IPS-NIHi11 (cell line): ENCODE data around the gene GALK1.

Experiments
- DNase-seq: peaks from one replicate; pipeline ENCODE4 v3.0.0; 2012; ENCODE audit warnings: mixed read lengths, low spot score

Gene GALK1

GRCh38 chr17:75749545-75750389 lies 15.2 kb downstream of the GALK1 start:
- peak; percentile 85 for DNase-seq

- no peak for DNase-seq
Measured at GRCh38 chr17:75748706-75749105, 16.3 kb downstream of the GALK1 start.

- DNase-seq = no peak
Measured at GRCh38 chr17:75743625-75744206, 21.3 kb downstream of the GALK1 start.

GRCh38 chr17:75742337-75742736 lies 22.7 kb downstream of the GALK1 start:
- DNase-seq = no peak

GRCh38 chr17:75740631-75741077 lies 24.3 kb downstream of the GALK1 start:
- no peak for DNase-seq

GRCh38 chr17:75740215-75740614 lies 24.8 kb downstream of the GALK1 start:
- DNase-seq = no peak

GRCh38 chr17:75739801-75740200 lies 25.2 kb downstream of the GALK1 start:
- no peak for DNase-seq

GRCh38 chr17:75739174-75739573 lies 25.8 kb downstream of the GALK1 start:
- DNase-seq = no peak

GRCh38 chr17:75738218-75738802 lies 26.7 kb downstream of the GALK1 start:
- DNase-seq = no peak

GRCh38 chr17:75737133-75737962 lies 27.6 kb downstream of the GALK1 start:
- no peak for DNase-seq

- no peak for DNase-seq
Measured at GRCh38 chr17:75736173-75736835, 28.7 kb downstream of the GALK1 start.

- DNase-seq = no peak
Measured at GRCh38 chr17:75734674-75735294, 30.2 kb downstream of the GALK1 start.

- DNase-seq = no peak
Measured at GRCh38 chr17:75733471-75733870, 31.5 kb downstream of the GALK1 start.

- DNase-seq = no peak
Measured at GRCh38 chr17:75731716-75732498, 33.1 kb downstream of the GALK1 start.

- DNase-seq = no peak
Measured at GRCh38 chr17:75731086-75731715, 33.8 kb downstream of the GALK1 start.

- DNase-seq = no peak
Measured at GRCh38 chr17:75730065-75730464, 34.9 kb downstream of the GALK1 start.

GRCh38 chr17:75729351-75729750 lies 35.6 kb downstream of the GALK1 start:
- DNase-seq = no peak

GRCh38 chr17:75727391-75727790 lies 37.6 kb downstream of the GALK1 start:
- no peak for DNase-seq

- no peak for DNase-seq
Measured at GRCh38 chr17:75725504-75725903, 39.5 kb downstream of the GALK1 start.
